Upper lobe of right lung (tissue), 1 donor: ENCODE data around the gene KCNE4. TPM values are rescaled to one million over a fixed set of nuclear protein-coding genes. Genes with fewer than 3 reads are reported as not detected.

Source experiments
- ATAC-seq: fragments of 200-7000 bp; cut with Tn5 transposase; one replicate; pipeline ENCODE4 v1.9.1; 2020; ENCODE audit warnings: mild to moderate bottlenecking, moderate library complexity
- DNase-seq: peaks from one replicate; pipeline ENCODE4 v3.0.0-alpha.2; 2020
- H3K27ac ChIP-seq: fragments of 200-600 bp; one replicate; pipeline ENCODE4 v1.8.0; 2022
- H3K27me3 ChIP-seq: fragments of 200-600 bp; one replicate; pipeline ENCODE4 v1.8.0; 2022; ENCODE audit warnings: mild to moderate bottlenecking
- H3K36me3 ChIP-seq: fragments of 200-600 bp; one replicate; pipeline ENCODE4 v1.8.0; 2022
- H3K4me1 ChIP-seq: fragments of 200-600 bp; one replicate; pipeline ENCODE4 v1.8.0; 2022
- H3K4me3 ChIP-seq: fragments of 200-600 bp; one replicate; pipeline ENCODE4 v1.8.0; 2022; ENCODE audit warnings: mild to moderate bottlenecking
- H3K9me3 ChIP-seq: fragments of 200-600 bp; one replicate; pipeline ENCODE4 v1.8.0; 2022
- CTCF ChIP-seq: fragments of 200-600 bp; IDR thresholded peaks from one replicate; pipeline ENCODE4 v1.8.0; 2022; ENCODE audit warnings: antibody characterized with exemption
- intact Hi-C: fragments of 100-400 bp; cut with DNase I; formaldehyde crosslinking; loops from one replicate; pipeline ENCODE4 v1.11.0; 2022
- total RNA-seq: library from RNA; stranded (reverse); fragmentation: NEBNext Ultra II Directional; extraction: Animal tissue kit (Norgen Biotek cat#: 25700); gene quantifications from one replicate; pipeline ENCODE4 v1.2.1, GENCODE V29; 2021
- donor health status: DM: no; HTN: yes; CAD: no; lungs with severe emphysema.

The KCNE4 gene
- total RNA-seq, 1 donor from 2014 or later, result 0.61 TPM

DNA sequence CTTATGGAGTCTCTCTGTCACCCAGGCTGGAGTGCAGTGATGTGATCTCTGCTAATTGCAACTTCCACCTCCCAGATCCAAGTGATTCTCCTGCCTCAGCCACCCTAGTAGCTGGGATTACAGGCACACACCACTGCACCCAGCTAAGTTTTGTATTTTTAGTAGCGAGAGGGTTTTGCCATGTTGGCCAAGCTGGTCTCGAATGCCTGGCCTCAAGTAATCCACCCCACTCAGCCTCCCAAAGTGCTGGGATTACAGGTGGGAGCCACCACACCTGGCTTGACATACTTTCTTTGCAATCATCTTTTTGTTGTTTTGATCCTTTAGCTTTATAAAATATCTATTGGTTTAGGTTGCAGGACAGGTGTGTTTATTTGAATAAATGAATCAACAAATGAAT is 9.7 kb upstream of the KCNE4 start:
- H3K27me3 ChIP-seq, result no peaks in the 10 kb centered on the region
- no peaks in the 10 kb centered on the region for H3K9me3 ChIP-seq
- intact Hi-C loops, result no loop called here
- H3K4me3 ChIP-seq, result no peak overlapping the region
- no peak for TF ChIP-seq CTCF
- H3K27ac ChIP-seq, result no peak overlapping the region
- DNase-seq (no peak), ATAC-seq (no peak)
- H3K36me3 ChIP-seq, result no peaks in the 10 kb centered on the region
- no peaks in the 10 kb centered on the region for H3K4me1 ChIP-seq

- Histone ChIP-seq H3K36me3 (no peaks in the 10 kb centered on the region), H3K4me1 (no peaks in the 10 kb centered on the region), H3K4me3 (no peak overlapping the region), H3K9me3 (no peaks in the 10 kb centered on the region), H3K27ac (no peak overlapping the region), H3K27me3 (no peaks in the 10 kb centered on the region)
- no peak for DNase-seq
- ATAC-seq, result no peak
- intact Hi-C loops, result no loop called here
- no peak for TF ChIP-seq CTCF
Observed at GRCh38 chr2:223042704-223043118, 9.3 kb upstream of the KCNE4 start.

- ATAC-seq (no peak), DNase-seq (no peak)
- no peaks in the 10 kb centered on the region for H3K4me1 ChIP-seq
- H3K27ac ChIP-seq, result no peak overlapping the region
- no peaks in the 10 kb centered on the region for H3K36me3 ChIP-seq
- H3K27me3 ChIP-seq, result no peaks in the 10 kb centered on the region
- no peaks in the 10 kb centered on the region for H3K9me3 ChIP-seq
- intact Hi-C loops, result no loop called here
- H3K4me3 ChIP-seq, result no peak overlapping the region
- no peak for TF ChIP-seq CTCF
Observed at GRCh38 chr2:223043164-223043941, 8.6 kb upstream of the KCNE4 start.

GRCh38 chr2:223044092-223044836 is 7.7 kb upstream of the KCNE4 start:
- H3K9me3 ChIP-seq, result no peaks in the 10 kb centered on the region
- H3K36me3 ChIP-seq, result no peaks in the 10 kb centered on the region
- no peak overlapping the region for H3K4me3 ChIP-seq
- DNase-seq (no peak), ATAC-seq (no peak)
- H3K27me3 ChIP-seq, result no peaks in the 10 kb centered on the region
- H3K4me1 ChIP-seq, result no peaks in the 10 kb centered on the region
- no peak for TF ChIP-seq CTCF
- no peak overlapping the region for H3K27ac ChIP-seq
- intact Hi-C loops, result no loop called here

DNA sequence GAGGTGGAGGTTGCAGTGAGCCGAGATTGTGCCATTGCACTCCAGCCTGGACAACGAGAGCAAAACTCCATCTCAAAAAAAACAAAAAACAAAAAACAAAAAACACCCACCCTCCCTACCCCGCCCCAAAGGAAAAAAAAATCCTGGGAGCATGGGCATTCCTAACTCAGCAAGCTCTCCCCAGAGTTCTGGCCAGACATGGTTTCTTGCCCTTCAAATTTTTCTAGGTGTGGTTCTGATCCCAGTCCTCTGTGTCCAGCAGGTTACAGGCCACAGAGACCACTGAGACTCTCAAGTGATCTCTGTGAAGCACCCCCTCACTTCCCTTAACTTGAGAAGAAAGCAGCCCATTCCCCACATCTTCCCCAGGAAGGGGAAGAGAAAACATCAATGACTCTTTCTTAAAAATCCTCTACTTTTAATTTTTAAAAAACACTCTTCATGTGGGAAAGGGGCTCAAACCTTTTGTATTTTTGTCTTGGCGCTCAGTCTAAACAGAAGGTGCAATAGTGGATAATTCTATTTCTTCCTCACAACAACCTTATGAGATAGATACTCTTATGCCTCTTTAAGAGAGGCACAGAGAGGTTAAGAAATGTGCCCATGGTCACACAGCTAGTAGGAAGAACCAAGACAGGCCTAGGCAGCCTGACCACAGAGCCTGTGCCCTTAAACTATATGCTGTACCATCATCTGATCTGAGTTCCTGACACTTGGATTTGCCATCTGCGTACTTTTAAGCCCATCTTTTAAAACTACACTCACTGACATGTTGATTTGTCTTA is 6.9 kb upstream of the KCNE4 start:
- no peak for TF ChIP-seq CTCF
- H3K36me3 ChIP-seq, result no peaks in the 10 kb centered on the region
- H3K27ac ChIP-seq, result no peak overlapping the region
- no peak overlapping the region for H3K4me3 ChIP-seq
- DNase-seq, result no peak
- intact Hi-C loops, result no loop called here
- H3K9me3 ChIP-seq, result no peaks in the 10 kb centered on the region
- H3K27me3 ChIP-seq, result no peaks in the 10 kb centered on the region
- ATAC-seq, result no peak
- no peaks in the 10 kb centered on the region for H3K4me1 ChIP-seq
